OCI-LY3 (cell line): Measurements from ENCODE around the gene PARD3.

Source experiments
- CTCF ChIP-seq: fragments of 200-600, 300-600 bp; sonication (generic); IDR thresholded peaks from 2 replicates; pipeline ENCODE4 v1.5.1; 2014; ENCODE audit warnings: antibody characterized with exemption, low read length, low read depth
- EZH2phosphoT487 ChIP-seq: fragments of 200-600 bp; shearing (Covaris generic); IDR thresholded peaks from 2 replicates; pipeline ENCODE4 v1.6.1; 2018; ENCODE audit warnings: antibody characterized with exemption, mixed run types, low read depth

GRCh38 chr10:34382626-34383025 lies 432.5 kb downstream of the PARD3 start:
- TF ChIP-seq CTCF, result no peak
- TF ChIP-seq EZH2phosphoT487, result no peak
